HEK293T (cell line): ENCODE measurements around the gene PPFIBP2.

Experiments
- CTCF ChIA-PET: fragments of 350-600 bp; formaldehyde crosslinking; extraction: SDS; loops from one replicate; lab custom pipeline; 2021; ENCODE audit warnings: antibody characterized with exemption, inconsistent platforms; lab: Yijun Ruan, JAX
- POLR2A ChIA-PET: fragments of 350-600 bp; formaldehyde crosslinking; extraction: SDS; loops from one replicate; lab custom pipeline; 2020; ENCODE audit warnings: antibody characterized with exemption, inconsistent platforms; lab: Yijun Ruan, JAX
- DNase-seq: peaks from one replicate; pipeline ENCODE4 v3.0.0; 2012; ENCODE audit warnings: mixed read lengths; ENCODE audit errors: extremely low spot score
- ARNT ChIP-seq: fragments of 450-650 bp; IDR thresholded peaks from 2 replicates; pipeline ENCODE4 v1.6.1; 2017; ENCODE audit warnings: mild to moderate bottlenecking
- BHLHE40 ChIP-seq: fragments of 450-650 bp; IDR thresholded peaks from 2 replicates; pipeline ENCODE4 v1.6.1; 2016; ENCODE audit warnings: mild to moderate bottlenecking, moderate library complexity, borderline replicate concordance
- CTBP1 ChIP-seq: fragments of 450-650 bp; IDR thresholded peaks from 2 replicates; pipeline ENCODE4 v1.6.1; 2016; ENCODE audit warnings: borderline replicate concordance
- ELF4 ChIP-seq: fragments of 450-650 bp; IDR thresholded peaks from 2 replicates; pipeline ENCODE4 v1.6.1; 2017; ENCODE audit warnings: antibody characterized with exemption
- FOXA1 ChIP-seq: fragments of 450-650 bp; IDR thresholded peaks from 2 replicates; pipeline ENCODE4 v1.6.1; 2016; ENCODE audit warnings: mild to moderate bottlenecking
- FOXK2 ChIP-seq: fragments of 450-650 bp; IDR thresholded peaks from 2 replicates; pipeline ENCODE4 v1.6.1; 2016; ENCODE audit warnings: mild to moderate bottlenecking
- FOXM1 ChIP-seq: fragments of 450-650 bp; IDR thresholded peaks from 2 replicates; pipeline ENCODE4 v1.6.1; 2017; ENCODE audit warnings: mild to moderate bottlenecking, borderline replicate concordance
- HDGF ChIP-seq: fragments of 450-650 bp; IDR thresholded peaks from 2 replicates; pipeline ENCODE4 v1.6.1; 2017; ENCODE audit warnings: antibody characterized with exemption, borderline replicate concordance
- L3MBTL2 ChIP-seq: fragments of 450-650 bp; conservative IDR thresholded peaks from 2 replicates; pipeline ENCODE4 v1.6.1; 2016; ENCODE audit warnings: mild to moderate bottlenecking
- LEF1 ChIP-seq: fragments of 450-650 bp; IDR thresholded peaks from 2 replicates; pipeline ENCODE4 v1.6.1; 2017; ENCODE audit warnings: mild to moderate bottlenecking, borderline replicate concordance
- NFRKB ChIP-seq: fragments of 450-650 bp; IDR thresholded peaks from 2 replicates; pipeline ENCODE4 v1.6.1; 2016; ENCODE audit warnings: mild to moderate bottlenecking, moderate library complexity
- PKNOX1 ChIP-seq: fragments of 450-650 bp; IDR thresholded peaks from 2 replicates; pipeline ENCODE4 v1.6.1; 2016
- SP1 ChIP-seq: fragments of 450-650 bp; IDR thresholded peaks from 2 replicates; pipeline ENCODE4 v1.6.1; 2017
- SUZ12 ChIP-seq: fragments of 450-650 bp; IDR thresholded peaks from 2 replicates; pipeline ENCODE4 v1.6.1; 2016; ENCODE audit warnings: mild to moderate bottlenecking
- TARDBP ChIP-seq: fragments of 450-650 bp; IDR thresholded peaks from 2 replicates; pipeline ENCODE4 v1.6.1; 2016
- ZNF384 ChIP-seq: fragments of 450-650 bp; IDR thresholded peaks from 2 replicates; pipeline ENCODE4 v1.6.1; 2016

The PPFIBP2 gene

DNA sequence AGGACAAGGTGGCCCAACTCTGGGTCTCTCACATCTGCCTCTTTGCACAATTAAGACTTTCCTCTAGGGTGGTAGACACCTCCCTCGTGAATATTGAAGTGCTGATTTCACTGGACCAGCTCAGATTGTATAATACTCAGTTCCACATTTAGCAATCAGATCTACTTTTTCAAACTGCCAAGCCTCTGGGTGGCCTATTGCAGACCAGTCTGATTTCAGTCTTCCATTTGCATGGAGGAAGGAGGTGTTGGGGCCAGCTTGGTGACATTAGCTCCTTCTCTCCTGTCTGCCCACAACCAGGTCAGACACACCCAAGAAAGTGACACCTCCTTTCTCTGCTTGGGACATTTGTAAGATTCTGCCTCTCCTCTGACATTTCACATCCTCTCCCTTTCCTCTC lies 78.2 kb downstream of the PPFIBP2 start:
- TF ChIP-seq BHLHE40 (no peak), L3MBTL2 (no peak), NFRKB (no peak), SUZ12 (no peak), PKNOX1 (no peak), HDGF (no peak), LEF1 (no peak), FOXM1 (no peak), FOXK2 (no peak), TARDBP (no peak), SP1 (no peak), ARNT (no peak), ZNF384 (no peak), FOXA1 (no peak)
- ChIA-PET POLR2A (no interaction called here), CTCF (no interaction called here)
- no peak for DNase-seq

- DNase-seq, result no peak
- POLR2A ChIA-PET, result no interaction called here
- no peak for TF ChIP-seq BHLHE40
- no peak for TF ChIP-seq ARNT
- no peak for TF ChIP-seq FOXK2
- no peak for TF ChIP-seq ELF4
- TF ChIP-seq SP1, result no peak
- TF ChIP-seq CTBP1, result no peak
- no peak for TF ChIP-seq NFRKB
- no peak for TF ChIP-seq TARDBP
- no peak for TF ChIP-seq PKNOX1
- TF ChIP-seq LEF1, result no peak
- no peak for TF ChIP-seq FOXA1
- CTCF ChIA-PET, result no interaction called here
Measured at GRCh38 chr11:7592711-7593110, 78.9 kb downstream of the PPFIBP2 start.

- no peak for DNase-seq
- no peak for TF ChIP-seq NFRKB
- TF ChIP-seq SUZ12, result no peak
- no peak for TF ChIP-seq HDGF
- TF ChIP-seq CTBP1, result no peak
- no peak for TF ChIP-seq PKNOX1
- no peak for TF ChIP-seq ARNT
- CTCF ChIA-PET, result no interaction called here
- POLR2A ChIA-PET, result no interaction called here
Measured at GRCh38 chr11:7593481-7593880, 79.7 kb downstream of the PPFIBP2 start.

- ChIA-PET POLR2A (no interaction called here), CTCF (no interaction called here)
- no peak for TF ChIP-seq L3MBTL2
- no peak for TF ChIP-seq ZNF384
- TF ChIP-seq NFRKB, result no peak
- TF ChIP-seq CTBP1, result no peak
- no peak for TF ChIP-seq LEF1
- no peak for TF ChIP-seq FOXK2
- TF ChIP-seq TARDBP, result no peak
- TF ChIP-seq ARNT, result no peak
- TF ChIP-seq FOXM1, result no peak
- TF ChIP-seq SP1, result no peak
- TF ChIP-seq ELF4, result no peak
- no peak for TF ChIP-seq BHLHE40
- no peak for TF ChIP-seq PKNOX1
- no peak for TF ChIP-seq FOXA1
- no peak for TF ChIP-seq HDGF
- no peak for TF ChIP-seq SUZ12
- DNase-seq, result no peak
Measured at GRCh38 chr11:7595016-7595866, 81.4 kb downstream of the PPFIBP2 start.

GRCh38 chr11:7595951-7596350 lies 82.2 kb downstream of the PPFIBP2 start:
- CTCF ChIA-PET, result no interaction called here
- TF ChIP-seq PKNOX1, result no peak
- no peak for TF ChIP-seq ZNF384
- no peak for TF ChIP-seq FOXA1
- TF ChIP-seq NFRKB, result no peak
- POLR2A ChIA-PET, result no interaction called here
- DNase-seq, result no peak
